ENCODE measurements around the gene KLF13. TPM values are rescaled to one million over a fixed set of nuclear protein-coding genes. Genes with fewer than 3 reads are reported as not detected.

Gene KLF13
- total RNA-seq, 4 donors from 2014 or later, result 50.8 to 151 (median 98.7) TPM

GRCh38 chr15:31365032-31365654 is 38.5 kb downstream of the KLF13 start:
- WGBS, 2 donors, result 61 to 69% methylated on average over 9 to 10 of the region's 10 CpGs
- intact Hi-C loops (cut with DNase I; ENCODE audit: low total_unique reads), result loop anchor here (5.0 kb wide), 2 partner anchors 38 to 122 kb away; partner anchors contain the start of gene KLF13

DNA sequence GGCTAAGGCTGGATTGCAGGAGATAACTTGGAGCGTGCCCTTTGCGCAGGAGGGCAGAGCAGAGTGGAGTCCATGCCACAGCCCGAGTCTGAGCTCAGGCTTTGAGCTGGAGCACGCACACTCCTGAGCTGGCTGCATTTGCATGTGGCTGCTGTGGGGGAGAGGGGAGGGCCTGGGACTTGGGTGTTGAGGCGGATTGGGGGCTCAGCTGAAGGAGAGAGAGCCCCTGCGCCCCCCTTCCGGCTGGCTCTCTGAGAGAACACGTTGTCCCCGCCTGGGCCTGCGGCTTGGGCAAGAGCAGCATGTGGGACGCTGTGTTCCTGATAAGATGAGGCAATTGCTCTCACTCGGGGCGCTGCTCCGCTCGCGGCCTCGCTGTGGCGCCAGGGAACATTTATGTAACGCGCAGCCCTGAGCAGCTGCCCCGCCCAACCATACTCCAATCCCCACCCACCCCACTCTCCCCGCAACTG is 39.1 kb downstream of the KLF13 start:
- DNase-seq (ENCODE audit: low spot score in 2 of 2), result peak; percentile 96 to 99
- H3K4me3 ChIP-seq (ENCODE audit: low read depth, poor library complexity, severe bottlenecking), result no peak overlapping the region
- TF ChIP-seq, protein P1, sequence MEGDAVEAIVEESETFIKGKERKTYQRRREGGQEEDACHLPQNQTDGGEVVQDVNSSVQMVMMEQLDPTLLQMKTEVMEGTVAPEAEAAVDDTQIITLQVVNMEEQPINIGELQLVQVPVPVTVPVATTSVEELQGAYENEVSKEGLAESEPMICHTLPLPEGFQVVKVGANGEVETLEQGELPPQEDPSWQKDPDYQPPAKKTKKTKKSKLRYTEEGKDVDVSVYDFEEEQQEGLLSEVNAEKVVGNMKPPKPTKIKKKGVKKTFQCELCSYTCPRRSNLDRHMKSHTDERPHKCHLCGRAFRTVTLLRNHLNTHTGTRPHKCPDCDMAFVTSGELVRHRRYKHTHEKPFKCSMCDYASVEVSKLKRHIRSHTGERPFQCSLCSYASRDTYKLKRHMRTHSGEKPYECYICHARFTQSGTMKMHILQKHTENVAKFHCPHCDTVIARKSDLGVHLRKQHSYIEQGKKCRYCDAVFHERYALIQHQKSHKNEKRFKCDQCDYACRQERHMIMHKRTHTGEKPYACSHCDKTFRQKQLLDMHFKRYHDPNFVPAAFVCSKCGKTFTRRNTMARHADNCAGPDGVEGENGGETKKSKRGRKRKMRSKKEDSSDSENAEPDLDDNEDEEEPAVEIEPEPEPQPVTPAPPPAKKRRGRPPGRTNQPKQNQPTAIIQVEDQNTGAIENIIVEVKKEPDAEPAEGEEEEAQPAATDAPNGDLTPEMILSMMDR (IDR thresholded peaks at IDR 0.05), result no peak
- TF ChIP-seq POLR2A (IDR thresholded peaks at IDR 0.05), result no peak
- WGBS, 2 donors, result 8 to 27% methylated on average over 8 to 15 of the region's 22 CpGs
- intact Hi-C loops (cut with DNase I; ENCODE audit: low total_unique reads), result loop anchor here (5.0 kb wide), 2 partner anchors 38 to 122 kb away; partner anchors contain the start of gene KLF13

More at GRCh38 chr15:31365032-31365654, 38.5 kb downstream of the KLF13 start:
- no peak for DNase-seq (ENCODE audit: low spot score in 2 of 2)
- no peak overlapping the region for H3K4me3 ChIP-seq (ENCODE audit: low read depth, poor library complexity, severe bottlenecking)
- no peak for TF ChIP-seq POLR2A (IDR thresholded peaks at IDR 0.05)
- TF ChIP-seq, protein P1 (IDR thresholded peaks at IDR 0.05), result no peak

- H3K4me3 ChIP-seq (ENCODE audit: low read depth, poor library complexity, severe bottlenecking), result no peak overlapping the region
- peak; percentile 70 to 94 for DNase-seq (ENCODE audit: low spot score in 2 of 2)
- intact Hi-C loops (cut with DNase I; ENCODE audit: low total_unique reads), result loop anchor here (5.0 kb wide), 2 partner anchors 39 to 121 kb away; partner anchors contain the start of gene KLF13
- TF ChIP-seq, protein P1 (IDR thresholded peaks at IDR 0.05), result no peak
- TF ChIP-seq POLR2A (IDR thresholded peaks at IDR 0.05), result no peak
- 35 to 43% methylated on average over 7 of the region's 7 CpGs for WGBS, 2 donors
Measured at GRCh38 chr15:31366169-31366734, 39.6 kb downstream of the KLF13 start.

DNA sequence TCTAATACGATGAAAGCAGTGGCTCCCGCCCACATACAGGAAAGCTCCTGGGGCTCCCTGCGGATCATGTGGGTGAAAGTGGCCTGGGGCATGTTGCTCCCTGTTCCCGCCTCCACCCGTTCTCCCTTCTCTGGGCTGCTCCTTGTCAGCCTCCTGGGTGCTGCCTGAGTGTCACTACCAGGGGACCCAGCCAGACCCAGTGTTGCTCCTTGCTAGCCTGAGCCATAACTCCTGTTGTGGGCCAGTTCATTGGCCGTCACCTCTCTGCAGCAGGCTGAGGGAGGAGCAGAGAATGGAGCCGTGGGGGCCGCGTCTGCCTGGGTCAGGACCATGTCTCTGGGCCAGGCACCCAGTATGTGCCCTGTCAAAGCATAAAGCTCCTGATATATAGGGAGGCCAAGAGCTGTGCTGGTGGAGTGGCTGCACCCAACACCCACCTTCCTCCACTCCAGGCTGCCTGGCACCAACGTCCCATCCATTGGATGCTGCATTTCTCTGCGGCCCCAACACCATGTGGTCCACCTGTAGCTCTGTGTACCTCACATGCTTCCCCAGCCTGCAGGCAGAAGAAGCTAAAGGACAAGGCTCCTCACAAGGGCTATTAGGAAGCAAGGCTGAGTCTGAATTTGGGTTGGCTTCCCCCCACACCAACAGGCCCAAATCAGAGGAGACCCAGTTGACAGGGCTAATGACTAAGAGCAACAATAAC is 40.5 kb downstream of the KLF13 start:
- 53 to 60% methylated on average over 11 of the region's 11 CpGs for WGBS, 2 donors
- intact Hi-C loops (cut with DNase I; ENCODE audit: low total_unique reads), result loop anchor here (5.0 kb wide), 2 partner anchors 40 to 120 kb away; partner anchors contain the start of gene KLF13
- TF ChIP-seq, protein P1 (IDR thresholded peaks at IDR 0.05), result no peak
- TF ChIP-seq POLR2A (IDR thresholded peaks at IDR 0.05), result no peak
- no peak overlapping the region for H3K4me3 ChIP-seq (ENCODE audit: low read depth, poor library complexity, severe bottlenecking)
- peak in 1 of 2 donors; percentile 88 for DNase-seq (ENCODE audit: low spot score in 2 of 2)

DNA sequence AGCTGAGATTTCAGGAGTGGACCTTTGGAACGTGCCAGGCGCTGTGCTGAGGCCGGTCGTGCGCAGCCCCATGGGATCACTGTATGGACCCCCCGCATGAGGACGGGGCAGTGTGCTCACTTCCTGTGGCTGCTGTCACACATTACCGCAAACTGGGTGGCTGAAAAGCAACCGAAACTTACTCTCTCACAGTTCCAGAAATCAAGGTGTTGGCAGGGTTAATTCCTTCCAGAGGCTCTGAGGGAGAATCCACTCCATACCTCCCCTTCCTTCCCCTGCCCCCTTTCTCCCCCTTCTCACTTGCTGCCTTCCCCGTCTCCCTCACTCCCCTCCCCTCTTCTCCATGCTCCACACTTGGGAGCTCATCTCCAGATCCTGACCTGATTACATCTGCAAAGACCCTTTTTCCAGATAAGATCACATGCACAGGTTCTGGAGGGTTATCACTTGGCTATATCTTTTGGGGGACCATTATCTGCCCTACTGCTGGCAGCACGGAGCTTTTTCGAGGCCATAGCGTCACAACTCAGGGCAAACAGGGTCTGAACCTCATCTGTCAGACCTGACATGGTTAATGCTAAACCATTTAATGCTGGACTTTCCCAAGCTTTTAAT is 41.2 kb downstream of the KLF13 start:
- H3K4me3 ChIP-seq (ENCODE audit: low read depth, poor library complexity, severe bottlenecking), result no peak overlapping the region
- no peak for DNase-seq (ENCODE audit: low spot score in 2 of 2)
- intact Hi-C loops (cut with DNase I; ENCODE audit: low total_unique reads), result loop anchor here (5.0 kb wide), 2 partner anchors 41 to 119 kb away; partner anchors contain the start of gene KLF13
- TF ChIP-seq POLR2A (IDR thresholded peaks at IDR 0.05), result no peak
- TF ChIP-seq, protein P1 (IDR thresholded peaks at IDR 0.05), result no peak
- WGBS, 2 donors, result 73 to 75% methylated on average over 13 of the region's 13 CpGs
